Mesenchymal stem cell (in vitro differentiated cells and primary cell): ENCODE measurements around the gene SYTL3.

Experiments
- DNase-seq: peaks from one replicate; pipeline ENCODE4 v3.0.0-alpha.2; 2013
- H2AFZ ChIP-seq: one replicate; pipeline ENCODE4 v1.6.1; 2013; ENCODE audit warnings: low read depth, mild to moderate bottlenecking, control low read depth, inconsistent platforms, low read length, moderate library complexity
- H2AK5ac ChIP-seq: 2 replicates; pipeline ENCODE4 v1.6.1; 2013; ENCODE audit warnings: low read length, moderate library complexity, mild to moderate bottlenecking, inconsistent platforms; ENCODE audit not compliant: severe bottlenecking
- H2BK120ac ChIP-seq: one replicate; pipeline ENCODE4 v1.6.1; 2013; ENCODE audit warnings: low read depth, mild to moderate bottlenecking, inconsistent platforms, low read length, moderate library complexity
- H2BK12ac ChIP-seq, 2 experiments: one replicate each; pipeline ENCODE4 v1.6.1; 2013; ENCODE audit warnings: inconsistent platforms in 2 of 2, low read length in 2 of 2, mild to moderate bottlenecking in 2 of 2, moderate library complexity in 2 of 2, control low read depth in 1 of 2
- H2BK15ac ChIP-seq: one replicate; pipeline ENCODE4 v1.6.1; 2013; ENCODE audit warnings: mild to moderate bottlenecking, low read depth, inconsistent platforms; ENCODE audit not compliant: poor library complexity, severe bottlenecking
- H2BK5ac ChIP-seq: 2 replicates; pipeline ENCODE4 v1.6.1; 2013; ENCODE audit warnings: low read depth, mild to moderate bottlenecking, low read length, control low read depth, inconsistent platforms; ENCODE audit not compliant: poor library complexity, severe bottlenecking
- H3K14ac ChIP-seq, 2 experiments: one replicate each; pipeline ENCODE4 v1.6.1; 2013; ENCODE audit warnings: inconsistent platforms in 2 of 2, low read length in 2 of 2, control low read depth in 1 of 2, mild to moderate bottlenecking in 1 of 2, moderate library complexity in 1 of 2
- H3K18ac ChIP-seq, 2 experiments: one replicate each; pipeline ENCODE4 v1.6.1; 2013; ENCODE audit warnings: inconsistent platforms in 2 of 2, low read length in 2 of 2, control low read depth in 1 of 2, low read depth in 1 of 2, mild to moderate bottlenecking in 1 of 2
- H3K23ac ChIP-seq, 2 experiments: one replicate each; pipeline ENCODE4 v1.6.1; 2013; ENCODE audit warnings: inconsistent platforms in 2 of 2, low read length in 2 of 2, mild to moderate bottlenecking in 2 of 2, moderate library complexity in 2 of 2, control low read depth in 1 of 2
- H3K27ac ChIP-seq: 2 replicates; pipeline ENCODE4 v1.5.1; 2013; ENCODE audit warnings: mild to moderate bottlenecking, moderate library complexity, low read length, control low read depth, inconsistent platforms; ENCODE audit not compliant: poor library complexity, severe bottlenecking
- H3K27me3 ChIP-seq, 2 experiments: 2 replicates each; pipeline versions ENCODE4 v1.6.1 to v1.7.0; 2013; ENCODE audit warnings: low read length in 2 of 2, mild to moderate bottlenecking in 2 of 2, moderate library complexity in 2 of 2, control low read depth in 1 of 2, inconsistent platforms in 1 of 2; ENCODE audit not compliant: control insufficient read depth in 1 of 2, insufficient read depth in 1 of 2
- H3K36me3 ChIP-seq, 2 experiments: 2 replicates each; pipeline versions ENCODE4 v1.6.1 to v1.7.0; 2013; ENCODE audit warnings: low read length in 2 of 2, control low read depth in 1 of 2, inconsistent platforms in 1 of 2, low read depth in 1 of 2, mild to moderate bottlenecking in 1 of 2; ENCODE audit not compliant: insufficient read depth in 2 of 2, control insufficient read depth in 1 of 2
- H3K4ac ChIP-seq, 2 experiments: one replicate each; pipeline ENCODE4 v1.6.1; 2013; ENCODE audit warnings: inconsistent platforms in 2 of 2, low read length in 2 of 2, mild to moderate bottlenecking in 2 of 2, moderate library complexity in 2 of 2, control low read depth in 1 of 2, low read depth in 1 of 2
- H3K4me1 ChIP-seq: 2 replicates; pipeline ENCODE4 v1.6.1; 2013; ENCODE audit warnings: low read depth, low read length, control low read depth; ENCODE audit not compliant: control insufficient read depth, insufficient read depth
- H3K4me2 ChIP-seq: 2 replicates; pipeline ENCODE4 v1.6.1; 2013; ENCODE audit warnings: low read length, mild to moderate bottlenecking, inconsistent platforms; ENCODE audit not compliant: poor library complexity, severe bottlenecking
- H3K4me3 ChIP-seq, 2 experiments: 2 replicates each; pipeline versions ENCODE4 v1.5.1 to v1.7.0; 2013; ENCODE audit warnings: low read length in 2 of 2, mild to moderate bottlenecking in 2 of 2, control low read depth in 1 of 2, low read depth in 1 of 2; ENCODE audit not compliant: insufficient read depth in 1 of 2
- H3K79me1 ChIP-seq: replicated peaks from 2 replicates; pipeline ENCODE4 v1.6.1; 2013; ENCODE audit warnings: mild to moderate bottlenecking, control low read depth, low read length, inconsistent platforms; ENCODE audit not compliant: poor library complexity, severe bottlenecking
- H3K9ac ChIP-seq: 2 replicates; pipeline ENCODE4 v1.7.0; 2013; ENCODE audit warnings: mild to moderate bottlenecking, low read length, moderate library complexity
- H3K9me3 ChIP-seq: 2 replicates; pipeline ENCODE4 v1.7.0; 2013; ENCODE audit warnings: mild to moderate bottlenecking, low read length; ENCODE audit not compliant: control insufficient read depth
- H4K8ac ChIP-seq: one replicate; pipeline ENCODE4 v1.6.1; 2013; ENCODE audit warnings: inconsistent platforms, mild to moderate bottlenecking, low read length, moderate library complexity
- H4K91ac ChIP-seq: one replicate; pipeline ENCODE4 v1.6.1; 2013; ENCODE audit warnings: mild to moderate bottlenecking, low read length, inconsistent platforms
- WGBS: methylation state at CpG from one replicate; pipeline ENCODE4 v1.1.7; 2013; ENCODE audit warnings: mixed read lengths; 5-methylcytosine and 5-hydroxymethylcytosine counted together

SYTL3 gene

GRCh38 chr6:158717341-158718330, 67.8 kb downstream of the SYTL3 start:
- H3K4me2 ChIP-seq: no peak overlapping the region
- no peak overlapping the region for H2BK15ac ChIP-seq
- no peak overlapping the region for H4K91ac ChIP-seq
- H2AK5ac ChIP-seq: no peak overlapping the region
- no peaks in the 10 kb centered on the region for H3K79me1 ChIP-seq
- no peak overlapping the region for H3K18ac ChIP-seq
- H3K9me3 ChIP-seq: no peaks in the 10 kb centered on the region
- no peak overlapping the region for H2BK120ac ChIP-seq
- H3K14ac ChIP-seq: no peak overlapping the region
- H3K23ac ChIP-seq: no peak overlapping the region
- H3K27me3 ChIP-seq: no peaks in the 10 kb centered on the region
- peaks cover 8% of the 10 kb centered on the region for H3K4me1 ChIP-seq
- no peak overlapping the region for H2AFZ ChIP-seq
- no peak overlapping the region for H3K27ac ChIP-seq
- 96% methylated on average over 12 of the region's 16 CpGs for WGBS
- H3K4ac ChIP-seq: no peak overlapping the region
- DNase-seq: no peak
- H2BK12ac ChIP-seq: no peak overlapping the region
- no peaks in the 10 kb centered on the region for H3K36me3 ChIP-seq
- no peak overlapping the region for H2BK5ac ChIP-seq
- no peak overlapping the region for H3K4me3 ChIP-seq
- no peak overlapping the region for H3K9ac ChIP-seq
- no peak overlapping the region for H4K8ac ChIP-seq

- Histone ChIP-seq H3K4ac (no peak overlapping the region), H3K18ac (peak overlapping the region in 1 of 2 experiments; percentile 52), H3K27me3 (no peaks in the 10 kb centered on the region), H3K14ac (no peak overlapping the region), H3K27ac (no peak overlapping the region), H3K9ac (no peak overlapping the region), H2BK120ac (no peak overlapping the region), H2BK5ac (no peak overlapping the region), H3K4me2 (no peak overlapping the region), H2AK5ac (peak overlapping the region; percentile 13), H2BK15ac (no peak overlapping the region), H3K23ac (no peak overlapping the region), H3K4me1 (peaks cover 8% of the 10 kb centered on the region), H4K8ac (no peak overlapping the region), H3K9me3 (no peaks in the 10 kb centered on the region), H3K4me3 (no peak overlapping the region), H3K36me3 (no peaks in the 10 kb centered on the region), H3K79me1 (no peaks in the 10 kb centered on the region), H4K91ac (peak overlapping the region; percentile 21), H2AFZ (no peak overlapping the region), H2BK12ac (no peak overlapping the region)
- peak; percentile 19 for DNase-seq
- 49% methylated on average over 13 of the region's 13 CpGs for WGBS
Measured at GRCh38 chr6:158718461-158719046, 68.7 kb downstream of the SYTL3 start.

GRCh38 chr6:158722176-158722729, 72.4 kb downstream of the SYTL3 start:
- H2BK15ac ChIP-seq: no peak overlapping the region
- no peak overlapping the region for H3K4me3 ChIP-seq
- no peak overlapping the region for H3K4me2 ChIP-seq
- 91% methylated on average over 4 of the region's 5 CpGs for WGBS
- H2BK120ac ChIP-seq: no peak overlapping the region
- H3K27ac ChIP-seq: no peak overlapping the region
- no peak overlapping the region for H2AFZ ChIP-seq
- no peak for DNase-seq
- no peak overlapping the region for H2BK12ac ChIP-seq
- H2AK5ac ChIP-seq: no peak overlapping the region
- H3K9ac ChIP-seq: no peak overlapping the region
- H3K23ac ChIP-seq: no peak overlapping the region
- no peak overlapping the region for H3K18ac ChIP-seq
- peaks cover 8% of the 10 kb centered on the region for H3K4me1 ChIP-seq
- no peak overlapping the region for H4K91ac ChIP-seq
- H2BK5ac ChIP-seq: no peak overlapping the region
- no peak overlapping the region for H3K14ac ChIP-seq
- H4K8ac ChIP-seq: no peak overlapping the region
- H3K4ac ChIP-seq: no peak overlapping the region
- no peaks in the 10 kb centered on the region for H3K9me3 ChIP-seq
- H3K79me1 ChIP-seq: no peaks in the 10 kb centered on the region
- H3K27me3 ChIP-seq: no peaks in the 10 kb centered on the region
- no peaks in the 10 kb centered on the region for H3K36me3 ChIP-seq

DNA sequence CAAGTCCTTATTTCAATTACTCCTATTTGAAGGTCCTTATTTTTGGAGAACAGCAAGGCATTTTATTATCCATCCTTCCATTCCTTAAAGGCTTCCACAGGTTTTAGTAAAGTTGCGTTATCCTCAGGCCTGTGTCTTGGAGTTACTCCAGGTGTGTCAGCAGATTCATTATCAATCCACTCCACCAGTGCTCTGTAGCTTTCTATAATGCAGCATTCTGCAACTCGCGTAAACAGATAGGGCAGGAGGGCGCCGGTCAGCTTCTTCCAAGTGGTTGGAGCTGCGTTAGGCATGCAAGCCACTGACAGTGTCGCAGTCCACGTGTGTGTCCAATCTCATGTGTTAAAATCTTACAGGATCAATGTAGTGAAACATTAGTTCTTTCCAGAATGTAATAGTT, 75.8 kb downstream of the SYTL3 start:
- H3K4me3 ChIP-seq: no peak overlapping the region
- H3K4ac ChIP-seq: no peak overlapping the region
- H2AK5ac ChIP-seq: no peak overlapping the region
- no peak overlapping the region for H2BK120ac ChIP-seq
- no peak overlapping the region for H2BK12ac ChIP-seq
- H2BK5ac ChIP-seq: no peak overlapping the region
- no peak overlapping the region for H3K14ac ChIP-seq
- H3K4me2 ChIP-seq: no peak overlapping the region
- H3K4me1 ChIP-seq: peaks cover 3% of the 10 kb centered on the region
- H3K18ac ChIP-seq: no peak overlapping the region
- H3K23ac ChIP-seq: no peak overlapping the region
- no peak overlapping the region for H3K27ac ChIP-seq
- H3K36me3 ChIP-seq: no peaks in the 10 kb centered on the region
- no peak overlapping the region for H2BK15ac ChIP-seq
- no peaks in the 10 kb centered on the region for H3K79me1 ChIP-seq
- H4K91ac ChIP-seq: no peak overlapping the region
- no peaks in the 10 kb centered on the region for H3K9me3 ChIP-seq
- no peak overlapping the region for H3K9ac ChIP-seq
- no peak overlapping the region for H4K8ac ChIP-seq
- 94% methylated on average over 8 of the region's 8 CpGs for WGBS
- no peaks in the 10 kb centered on the region for H3K27me3 ChIP-seq
- DNase-seq: no peak
- no peak overlapping the region for H2AFZ ChIP-seq
